ENCODE results near the gene ZNF850.
"Not testable (repeated sequence)": the region's sequence is repeated elsewhere in the genome, so short reads cannot be mapped to it uniquely, and the experiment has no call there.

ZNF850 gene

GRCh38 chr19:36771261-36772231, 1.1 kb downstream of the ZNF850 start:
- Histone ChIP-seq H3K9me3 (ENCODE audit: control insufficient read depth in 1 of 2, low read length in 2 of 2) (peaks cover 4 to 36% of the 10 kb centered on the region in 2 donors), H3K27ac (ENCODE audit: low read depth, low read length) (peak overlapping the region; percentile 47), H3K4me1 (ENCODE audit: control insufficient read depth in 1 of 2, insufficient read depth in 2 of 2, low read length in 2 of 2) (peaks cover 13 to 16% of the 10 kb centered on the region in 2 donors), H3K9ac (ENCODE audit: low read depth in 1 of 2, low read length in 2 of 2) (peak overlapping the region; percentile 56 to 71), H3K27me3 (ENCODE audit: control insufficient read depth in 1 of 2, insufficient read depth in 2 of 2, low read length in 2 of 2) (no peaks in the 10 kb centered on the region), H3K36me3 (ENCODE audit: control insufficient read depth in 1 of 2, insufficient read depth in 2 of 2, low read length in 2 of 2) (no peaks in the 10 kb centered on the region), H3K4me3 (ENCODE audit: low read depth in 1 of 2, low read length in 2 of 2) (peak overlapping the region; percentile 71 to 96)

DNA sequence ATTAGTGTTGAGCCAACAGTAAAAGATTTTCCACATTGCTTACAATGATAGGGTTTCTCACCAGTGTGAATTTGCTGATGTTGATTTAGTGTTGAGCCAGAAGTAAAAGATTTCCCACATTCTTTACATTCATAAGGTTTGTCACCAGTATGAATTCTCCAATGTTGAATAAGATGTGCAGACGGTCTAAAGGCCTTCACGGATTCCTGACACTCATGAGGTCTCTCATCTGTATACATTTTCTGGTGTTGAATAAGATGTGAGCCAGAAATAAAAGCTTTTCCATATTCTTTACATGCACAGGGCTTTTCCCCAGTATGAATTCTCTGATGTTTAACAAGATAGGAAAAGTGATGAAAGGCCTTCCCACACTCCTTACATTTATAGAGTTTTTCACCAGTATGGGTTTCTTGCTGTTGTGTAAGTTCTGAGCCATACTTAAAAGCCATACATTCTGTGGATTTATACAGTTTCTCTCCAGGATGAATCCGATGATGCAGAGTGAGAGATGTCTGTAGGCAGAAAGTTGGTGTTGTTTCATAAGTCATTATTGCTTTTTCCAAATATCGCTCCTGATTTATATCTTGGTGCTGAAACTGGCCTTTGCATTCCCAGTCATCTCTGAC, 22.4 kb downstream of the ZNF850 start:
- Histone ChIP-seq H3K4me1 (ENCODE audit: control insufficient read depth in 1 of 2, insufficient read depth in 2 of 2, low read length in 2 of 2) (no peaks in the 10 kb centered on the region), H3K9me3 (ENCODE audit: control insufficient read depth in 1 of 2, low read length in 2 of 2) (peaks cover 78 to 82% of the 10 kb centered on the region in 2 donors), H3K27ac (ENCODE audit: low read depth, low read length) (no peak overlapping the region), H3K27me3 (ENCODE audit: control insufficient read depth in 1 of 2, insufficient read depth in 2 of 2, low read length in 2 of 2) (no peaks in the 10 kb centered on the region), H3K9ac (ENCODE audit: low read depth in 1 of 2, low read length in 2 of 2) (no peak overlapping the region), H3K36me3 (ENCODE audit: control insufficient read depth in 1 of 2, insufficient read depth in 2 of 2, low read length in 2 of 2) (peaks cover 45 to 61% of the 10 kb centered on the region in 2 donors), H3K4me3 (ENCODE audit: low read depth in 1 of 2, low read length in 2 of 2) (peak overlapping the region; percentile 2 to 22)

DNA sequence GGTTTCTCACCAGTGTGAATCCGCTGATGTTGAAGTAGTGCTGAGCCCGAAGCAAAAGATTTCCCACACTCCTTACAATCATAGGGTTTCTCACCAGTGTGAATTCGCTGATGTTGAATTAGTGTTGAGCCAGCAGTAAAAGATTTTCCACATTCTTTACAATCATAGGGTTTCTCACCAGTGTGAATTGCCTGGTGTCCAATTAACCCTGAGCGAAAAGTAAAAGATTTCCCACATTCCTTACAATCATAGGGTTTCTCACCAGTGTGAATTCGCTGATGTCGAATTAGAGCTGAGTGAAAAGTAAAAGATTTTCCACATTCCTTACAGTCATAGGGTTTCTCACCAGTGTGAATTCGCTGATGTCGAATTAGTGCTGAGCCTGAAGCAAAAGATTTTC, 23.0 kb downstream of the ZNF850 start:
- not testable (repeated sequence) for H3K4me1 ChIP-seq (ENCODE audit: control insufficient read depth in 1 of 2, insufficient read depth in 2 of 2, low read length in 2 of 2); H3K27ac ChIP-seq (ENCODE audit: low read depth, low read length); H3K9ac ChIP-seq (ENCODE audit: low read depth in 1 of 2, low read length in 2 of 2); H3K27me3 ChIP-seq (ENCODE audit: control insufficient read depth in 1 of 2, insufficient read depth in 2 of 2, low read length in 2 of 2)
- peaks cover 80 to 83% of the 10 kb centered on the region in 2 donors for H3K9me3 ChIP-seq (ENCODE audit: control insufficient read depth in 1 of 2, low read length in 2 of 2)
- H3K36me3 ChIP-seq (ENCODE audit: control insufficient read depth in 1 of 2, insufficient read depth in 2 of 2, low read length in 2 of 2), result peaks cover 45 to 56% of the 10 kb centered on the region in 2 donors
- peak overlapping the region in 1 of 2 donors; percentile 22 for H3K4me3 ChIP-seq (ENCODE audit: low read depth in 1 of 2, low read length in 2 of 2)

- Histone ChIP-seq H3K4me3 (ENCODE audit: low read depth in 1 of 2, low read length in 2 of 2) (peak overlapping the region; percentile 16 to 22), H3K36me3 (ENCODE audit: control insufficient read depth in 1 of 2, insufficient read depth in 2 of 2, low read length in 2 of 2) (peaks cover 42 to 55% of the 10 kb centered on the region in 2 donors), H3K27me3 (ENCODE audit: control insufficient read depth in 1 of 2, insufficient read depth in 2 of 2, low read length in 2 of 2) (no peaks in the 10 kb centered on the region), H3K9me3 (ENCODE audit: control insufficient read depth in 1 of 2, low read length in 2 of 2) (peaks cover 86 to 89% of the 10 kb centered on the region in 2 donors), H3K4me1 (ENCODE audit: control insufficient read depth in 1 of 2, insufficient read depth in 2 of 2, low read length in 2 of 2) (no peaks in the 10 kb centered on the region), H3K9ac (ENCODE audit: low read depth in 1 of 2, low read length in 2 of 2) (no peak overlapping the region), H3K27ac (ENCODE audit: low read depth, low read length) (no peak overlapping the region)
These were observed 24.0 kb downstream of the ZNF850 start for GRCh38 chr19:36748431-36749275.

DNA sequence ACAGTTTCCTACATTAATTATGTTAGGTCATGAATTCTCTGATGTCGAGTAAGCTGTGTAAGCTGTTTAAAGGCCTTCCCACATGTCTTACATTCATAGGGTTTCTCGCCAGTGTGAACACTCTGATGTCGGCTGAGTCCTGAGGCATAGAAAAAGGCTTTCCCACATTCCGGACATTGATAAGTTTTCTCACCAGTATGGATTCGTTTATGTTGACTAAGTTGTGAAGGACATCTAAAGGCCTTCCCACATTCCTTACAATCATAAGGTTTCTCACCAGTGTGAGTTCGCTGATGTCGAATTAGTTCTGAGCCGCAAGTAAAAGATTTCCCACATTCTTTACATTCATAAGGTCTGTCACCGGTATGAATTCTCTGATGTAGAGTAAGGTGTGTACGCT, 24.9 kb downstream of the ZNF850 start:
- H3K9me3 ChIP-seq (ENCODE audit: control insufficient read depth in 1 of 2, low read length in 2 of 2), result peaks cover 86 to 92% of the 10 kb centered on the region in 2 donors
- H3K36me3 ChIP-seq (ENCODE audit: control insufficient read depth in 1 of 2, insufficient read depth in 2 of 2, low read length in 2 of 2), result peaks cover 41 to 51% of the 10 kb centered on the region in 2 donors
- H3K9ac ChIP-seq (ENCODE audit: low read depth in 1 of 2, low read length in 2 of 2), result no peak overlapping the region
- no peaks in the 10 kb centered on the region for H3K27me3 ChIP-seq (ENCODE audit: control insufficient read depth in 1 of 2, insufficient read depth in 2 of 2, low read length in 2 of 2)
- peak overlapping the region in 1 of 2 donors; percentile 8 for H3K4me3 ChIP-seq (ENCODE audit: low read depth in 1 of 2, low read length in 2 of 2)
- H3K27ac ChIP-seq (ENCODE audit: low read depth, low read length), result no peak overlapping the region
- H3K4me1 ChIP-seq (ENCODE audit: control insufficient read depth in 1 of 2, insufficient read depth in 2 of 2, low read length in 2 of 2), result no peaks in the 10 kb centered on the region

- Histone ChIP-seq H3K27ac (ENCODE audit: low read depth, low read length) (no peak overlapping the region), H3K4me1 (ENCODE audit: control insufficient read depth in 1 of 2, insufficient read depth in 2 of 2, low read length in 2 of 2) (no peaks in the 10 kb centered on the region), H3K27me3 (ENCODE audit: control insufficient read depth in 1 of 2, insufficient read depth in 2 of 2, low read length in 2 of 2) (no peaks in the 10 kb centered on the region), H3K36me3 (ENCODE audit: control insufficient read depth in 1 of 2, insufficient read depth in 2 of 2, low read length in 2 of 2) (peaks cover 35 to 39% of the 10 kb centered on the region in 2 donors), H3K4me3 (ENCODE audit: low read depth in 1 of 2, low read length in 2 of 2) (peak overlapping the region in 1 of 2 donors; percentile 36), H3K9ac (ENCODE audit: low read depth in 1 of 2, low read length in 2 of 2) (no peak overlapping the region), H3K9me3 (ENCODE audit: control insufficient read depth in 1 of 2, low read length in 2 of 2) (peaks cover 82% of the 10 kb centered on the region in 2 donors)
These were observed 26.7 kb downstream of the ZNF850 start for GRCh38 chr19:36745870-36746269.

GRCh38 chr19:36736166-36736565, 36.4 kb downstream of the ZNF850 start:
- H3K4me3 ChIP-seq (ENCODE audit: low read depth in 1 of 2, low read length in 2 of 2); H3K27ac ChIP-seq (ENCODE audit: low read depth, low read length); H3K27me3 ChIP-seq (ENCODE audit: control insufficient read depth in 1 of 2, insufficient read depth in 2 of 2, low read length in 2 of 2); H3K4me1 ChIP-seq (ENCODE audit: control insufficient read depth in 1 of 2, insufficient read depth in 2 of 2, low read length in 2 of 2); H3K36me3 ChIP-seq (ENCODE audit: control insufficient read depth in 1 of 2, insufficient read depth in 2 of 2, low read length in 2 of 2); H3K9ac ChIP-seq (ENCODE audit: low read depth in 1 of 2, low read length in 2 of 2): not testable (repeated sequence)
- peaks cover 66 to 88% of the 10 kb centered on the region in 2 donors for H3K9me3 ChIP-seq (ENCODE audit: control insufficient read depth in 1 of 2, low read length in 2 of 2)

DNA sequence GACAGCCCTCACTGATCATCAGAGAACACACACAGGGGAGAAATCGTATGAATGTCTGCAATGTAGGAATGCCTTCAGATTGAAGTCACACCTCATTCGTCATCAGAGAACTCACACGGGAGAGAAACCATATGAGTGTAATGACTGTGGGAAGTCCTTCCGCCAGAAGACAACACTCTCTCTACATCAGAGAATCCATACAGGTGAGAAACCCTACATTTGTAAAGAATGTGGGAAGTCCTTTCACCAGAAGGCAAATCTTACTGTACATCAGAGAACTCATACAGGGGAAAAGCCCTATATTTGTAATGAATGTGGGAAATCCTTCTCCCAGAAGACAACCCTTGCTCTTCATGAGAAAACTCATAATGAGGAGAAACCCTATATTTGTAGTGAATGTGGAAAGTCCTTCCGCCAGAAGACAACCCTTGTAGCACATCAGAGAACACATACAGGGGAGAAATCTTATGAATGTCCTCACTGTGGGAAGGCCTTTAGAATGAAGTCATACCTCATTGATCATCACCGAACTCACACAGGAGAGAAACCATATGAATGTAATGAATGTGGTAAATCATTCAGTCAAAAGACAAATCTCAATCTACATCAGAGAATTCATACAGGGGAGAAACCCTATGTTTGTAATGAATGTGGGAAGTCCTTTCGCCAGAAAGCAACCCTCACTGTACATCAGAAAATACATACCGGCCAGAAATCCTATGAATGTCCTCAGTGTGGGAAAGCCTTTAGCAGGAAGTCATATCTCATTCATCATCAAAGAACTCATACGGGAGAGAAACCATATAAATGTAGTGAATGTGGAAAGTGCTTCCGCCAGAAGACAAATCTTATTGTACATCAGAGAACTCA, 52.7 kb downstream of the ZNF850 start:
- H3K9ac ChIP-seq (ENCODE audit: low read depth in 1 of 2, low read length in 2 of 2), result no peak overlapping the region
- H3K4me3 ChIP-seq (ENCODE audit: low read depth in 1 of 2, low read length in 2 of 2), result peak overlapping the region; percentile 13 to 53
- no peaks in the 10 kb centered on the region for H3K4me1 ChIP-seq (ENCODE audit: control insufficient read depth in 1 of 2, insufficient read depth in 2 of 2, low read length in 2 of 2)
- no peaks in the 10 kb centered on the region for H3K27me3 ChIP-seq (ENCODE audit: control insufficient read depth in 1 of 2, insufficient read depth in 2 of 2, low read length in 2 of 2)
- peaks cover 42 to 52% of the 10 kb centered on the region in 2 donors for H3K36me3 ChIP-seq (ENCODE audit: control insufficient read depth in 1 of 2, insufficient read depth in 2 of 2, low read length in 2 of 2)
- peaks cover 81 to 83% of the 10 kb centered on the region in 2 donors for H3K9me3 ChIP-seq (ENCODE audit: control insufficient read depth in 1 of 2, low read length in 2 of 2)
- H3K27ac ChIP-seq (ENCODE audit: low read depth, low read length), result no peak overlapping the region

DNA sequence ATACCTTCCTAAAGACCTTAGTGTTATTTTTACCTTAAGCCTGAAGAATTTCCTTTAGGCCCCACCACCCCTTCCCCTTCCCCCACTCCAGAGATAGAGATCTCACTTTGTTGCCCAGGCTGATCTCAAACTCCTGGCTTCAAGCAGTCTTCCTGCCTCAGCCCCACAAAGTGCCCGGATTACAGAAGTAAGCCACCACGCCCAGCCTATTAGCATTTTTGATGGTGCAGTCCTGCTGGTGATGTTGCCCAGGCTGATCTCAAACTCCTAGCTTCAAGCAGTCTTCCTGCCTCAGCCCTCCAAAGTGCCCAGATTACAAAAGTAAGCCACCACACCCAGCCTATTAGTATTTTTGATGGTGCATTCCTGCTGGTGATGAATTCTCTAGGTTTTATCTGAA, 63.2 kb downstream of the ZNF850 start:
- Histone ChIP-seq H3K9me3 (ENCODE audit: control insufficient read depth in 1 of 2, low read length in 2 of 2) (peaks cover 78 to 93% of the 10 kb centered on the region in 2 donors), H3K4me3 (ENCODE audit: low read depth in 1 of 2, low read length in 2 of 2) (peak overlapping the region; percentile 23 to 29), H3K9ac (ENCODE audit: low read depth in 1 of 2, low read length in 2 of 2) (no peak overlapping the region), H3K27ac (ENCODE audit: low read depth, low read length) (no peak overlapping the region), H3K4me1 (ENCODE audit: control insufficient read depth in 1 of 2, insufficient read depth in 2 of 2, low read length in 2 of 2) (no peaks in the 10 kb centered on the region), H3K36me3 (ENCODE audit: control insufficient read depth in 1 of 2, insufficient read depth in 2 of 2, low read length in 2 of 2) (peaks cover 38 to 49% of the 10 kb centered on the region in 2 donors), H3K27me3 (ENCODE audit: control insufficient read depth in 1 of 2, insufficient read depth in 2 of 2, low read length in 2 of 2) (no peaks in the 10 kb centered on the region)

Measured in duodenal mucosa (tissue), 2 donors.